Neural progenitor cell (in vitro differentiated cells): Measurements from ENCODE around the gene GANC.

Experiments used
- CTCF ChIP-seq: fragments of 200-600 bp; sonication (generic); IDR thresholded peaks from 2 replicates; pipeline ENCODE4 v1.5.1; 2017; ENCODE audit warnings: antibody characterized with exemption, mild to moderate bottlenecking
- EZH2 ChIP-seq: fragments of 200-600 bp; sonication (generic); IDR thresholded peaks from 2 replicates; pipeline ENCODE4 v1.6.1; 2017; ENCODE audit warnings: antibody characterized with exemption, mild to moderate bottlenecking, moderate library complexity
- EZH2phosphoT487 ChIP-seq: fragments of 200-600 bp; sonication (generic); IDR thresholded peaks from 2 replicates; pipeline ENCODE4 v1.6.1; 2017; ENCODE audit warnings: antibody characterized with exemption

GRCh38 chr15:42403389-42403788, 130.4 kb downstream of the GANC start:
- no peak for TF ChIP-seq CTCF
- TF ChIP-seq EZH2: no peak
- TF ChIP-seq EZH2phosphoT487: no peak
